Anterior cingulate cortex (tissue), 58 donors: ENCODE measurements around the gene AOX1.
"Not testable (repeated sequence)": the region's sequence is repeated elsewhere in the genome, so short reads cannot be mapped to it uniquely, and the experiment has no call there.

ENCODE experiments used
- DNase-seq, 58 donors: peaks; one replicate each; lab custom pipeline; 2025; lab: John Stamatoyannopoulos, UW

AOX1 gene

DNA sequence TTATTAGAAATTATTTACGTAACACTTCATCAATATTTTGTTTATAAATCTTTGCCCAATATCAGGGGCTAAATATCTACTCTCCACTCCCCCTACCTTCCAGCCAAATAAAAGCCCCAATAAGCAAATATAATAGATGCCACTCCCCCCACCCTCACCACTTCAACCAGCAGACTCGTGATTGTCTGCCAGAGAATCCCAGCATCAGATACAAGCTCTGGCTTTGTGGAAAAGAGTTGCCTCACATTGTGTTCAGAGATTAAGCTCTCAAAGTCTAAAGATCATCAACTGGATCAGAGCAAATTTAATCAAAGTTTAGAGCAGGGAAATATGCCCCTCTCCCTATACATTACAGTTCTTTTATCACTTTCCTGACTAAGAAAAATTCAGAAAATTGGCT lies 39.5 kb downstream of the AOX1 start:
- DNase-seq: no peak

DNA sequence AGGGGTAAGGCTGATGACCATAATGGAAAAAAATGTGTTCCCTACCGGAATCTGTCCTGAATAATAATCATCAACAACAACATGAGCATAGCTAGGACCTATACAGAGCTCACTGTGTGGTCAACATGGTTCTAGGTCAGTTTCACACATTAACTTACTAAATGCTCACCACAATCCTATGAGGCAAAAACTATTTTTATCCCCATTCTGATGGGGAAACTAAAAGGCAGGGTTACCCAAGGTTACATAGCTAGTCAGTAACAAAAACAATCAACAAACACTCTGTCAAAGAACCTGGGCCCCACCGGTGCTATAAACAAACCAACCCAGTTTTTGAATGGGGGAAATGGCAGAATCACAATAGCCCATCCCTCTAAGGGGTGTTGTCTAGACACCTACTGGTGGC lies 40.1 kb downstream of the AOX1 start:
- no peak for DNase-seq

DNA sequence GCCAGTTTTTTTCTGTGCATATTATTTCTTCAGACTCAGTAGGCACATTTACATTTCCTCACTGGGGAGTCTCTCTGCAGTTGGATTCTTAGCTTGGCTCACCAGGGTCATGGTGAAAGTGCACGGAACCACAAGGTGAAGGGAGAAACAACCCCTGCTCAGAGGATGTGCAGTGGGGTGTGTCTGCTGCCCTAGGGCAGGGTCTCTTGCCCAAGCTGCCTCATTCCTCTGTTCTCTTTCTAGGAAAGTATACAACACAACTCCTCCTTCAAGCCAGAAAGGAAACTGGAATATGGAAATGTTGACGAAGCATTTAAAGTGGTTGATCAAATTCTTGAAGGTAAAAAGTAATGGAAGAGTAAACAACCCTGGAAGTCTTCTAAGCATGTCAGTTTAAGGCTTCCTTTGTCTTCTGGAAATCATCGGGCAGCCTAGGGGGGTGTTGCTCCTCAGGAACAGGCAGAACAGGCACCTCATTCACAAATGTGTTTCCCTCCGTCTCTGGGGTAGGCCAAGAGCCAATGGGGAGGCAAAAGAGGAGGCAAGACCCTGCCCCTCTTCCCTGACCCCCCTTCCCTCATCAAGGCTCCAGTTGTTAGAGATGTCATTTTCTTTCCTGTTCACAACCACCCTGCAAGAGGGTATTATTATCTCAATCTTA lies 41.4 kb downstream of the AOX1 start:
- no peak for DNase-seq

DNA sequence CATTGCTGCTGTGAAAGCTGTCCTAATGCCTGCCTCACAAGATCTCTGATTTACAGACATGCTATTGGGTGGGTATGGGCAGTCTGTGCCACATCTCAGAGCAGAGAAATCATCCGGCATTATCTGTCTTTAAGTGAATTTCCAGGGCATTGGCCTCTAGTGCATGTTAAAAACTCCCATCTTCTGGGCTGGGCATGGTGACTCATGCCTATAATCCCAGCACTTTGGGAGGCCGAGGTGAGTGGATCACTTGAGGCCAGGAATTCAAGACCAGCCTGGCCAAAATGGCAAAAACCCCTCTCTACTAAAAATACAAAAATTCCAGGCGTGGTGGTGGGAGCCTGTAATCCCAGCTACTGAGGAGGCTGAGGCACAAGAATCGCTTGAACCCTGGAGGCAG lies 42.6 kb downstream of the AOX1 start:
- DNase-seq: not testable (repeated sequence)

- DNase-seq: no peak
Observed at GRCh38 chr2:200631287-200631686, 45.5 kb downstream of the AOX1 start.

DNA sequence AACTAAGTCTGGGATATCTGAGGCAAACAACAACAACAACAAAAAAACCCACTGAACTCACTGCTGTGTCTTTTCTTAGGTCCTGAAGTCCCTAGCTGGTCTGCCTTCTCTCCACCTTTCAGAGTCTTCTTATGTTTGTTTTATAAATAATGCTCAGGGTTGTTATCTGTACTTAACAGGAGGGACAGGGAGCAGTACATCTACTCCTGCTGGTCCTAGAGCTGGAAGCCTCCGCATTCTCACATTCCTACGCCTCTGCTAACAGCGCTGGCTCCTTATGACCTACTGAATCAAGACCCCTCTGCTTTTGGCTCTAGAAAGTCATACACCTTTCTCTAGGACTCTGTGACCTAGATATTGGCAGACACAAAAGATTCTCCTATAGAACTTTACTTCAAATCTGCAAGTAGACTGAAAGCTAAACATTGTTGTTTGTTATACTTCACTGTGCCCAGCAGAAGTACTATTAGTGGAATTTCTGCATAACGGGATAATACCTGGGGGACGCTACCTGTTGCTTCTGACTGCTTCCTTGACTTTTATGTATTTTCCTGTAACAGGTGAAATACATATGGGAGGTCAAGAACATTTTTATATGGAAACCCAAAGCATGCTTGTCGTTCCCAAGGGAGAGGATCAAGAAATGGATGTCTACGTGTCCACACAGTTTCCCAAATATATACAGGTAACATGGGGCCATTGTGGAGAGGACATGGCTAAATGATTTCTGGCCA lies 48.6 kb downstream of the AOX1 start:
- no peak for DNase-seq

DNA sequence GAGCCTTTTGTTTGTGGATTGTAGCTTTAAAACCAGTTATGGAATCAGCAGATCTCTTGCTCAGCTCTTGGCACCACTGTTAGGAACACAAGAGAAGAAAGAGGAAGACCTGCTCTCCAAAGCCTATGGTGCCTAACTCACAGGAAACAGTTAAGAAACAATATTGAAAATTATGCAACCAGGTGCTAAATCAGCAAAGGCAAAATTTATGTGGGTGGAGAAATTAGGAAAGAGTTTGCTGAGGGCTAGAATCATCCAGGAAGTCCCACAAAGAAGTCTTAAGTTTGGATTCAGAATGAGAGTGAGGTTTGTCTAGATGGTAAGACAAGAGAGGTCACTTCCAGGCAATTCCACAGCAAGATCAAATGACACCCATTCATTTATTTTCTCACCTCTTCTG lies 49.4 kb downstream of the AOX1 start:
- no peak for DNase-seq

DNA sequence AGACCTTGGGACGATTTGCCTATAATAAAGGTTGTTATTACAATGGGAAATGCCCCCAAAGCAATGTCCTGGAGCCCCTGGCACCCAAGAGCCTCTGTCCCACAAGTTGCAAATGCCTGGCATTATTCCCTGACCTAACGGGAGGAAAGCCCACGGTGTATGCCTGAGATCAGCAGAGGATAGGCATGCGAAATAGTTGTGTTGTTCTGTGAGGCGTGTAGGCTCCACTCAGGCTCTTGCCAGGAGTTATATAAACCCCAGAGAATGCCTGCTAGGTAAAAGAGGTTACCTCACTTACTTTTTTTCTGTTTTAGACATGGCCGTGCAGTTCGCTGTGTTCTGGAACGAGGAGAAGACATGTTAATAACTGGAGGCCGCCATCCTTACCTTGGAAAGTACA lies 52.1 kb downstream of the AOX1 start:
- DNase-seq: no peak

DNA sequence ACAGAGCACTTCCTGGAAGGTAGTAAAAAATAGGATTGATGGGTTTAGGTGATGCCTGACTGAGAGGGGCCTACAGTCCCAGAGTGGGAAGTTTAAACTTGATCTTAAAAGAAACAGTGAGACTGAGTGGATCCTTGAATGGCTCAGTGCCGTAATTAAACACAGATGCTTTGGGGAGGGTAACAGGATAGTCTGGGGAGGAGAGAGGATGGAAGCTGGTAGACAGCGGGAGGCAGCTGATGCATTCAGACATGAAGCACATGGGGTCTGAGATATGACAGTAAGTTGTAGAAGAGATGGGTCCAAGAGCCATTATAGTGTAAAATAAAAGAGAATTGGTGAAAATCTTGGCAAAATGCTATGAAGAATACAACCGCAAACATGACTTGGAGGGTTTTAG lies 54.4 kb downstream of the AOX1 start:
- DNase-seq: no peak

- DNase-seq: no peak
Observed at GRCh38 chr2:200640901-200641300, 55.1 kb downstream of the AOX1 start.

DNA sequence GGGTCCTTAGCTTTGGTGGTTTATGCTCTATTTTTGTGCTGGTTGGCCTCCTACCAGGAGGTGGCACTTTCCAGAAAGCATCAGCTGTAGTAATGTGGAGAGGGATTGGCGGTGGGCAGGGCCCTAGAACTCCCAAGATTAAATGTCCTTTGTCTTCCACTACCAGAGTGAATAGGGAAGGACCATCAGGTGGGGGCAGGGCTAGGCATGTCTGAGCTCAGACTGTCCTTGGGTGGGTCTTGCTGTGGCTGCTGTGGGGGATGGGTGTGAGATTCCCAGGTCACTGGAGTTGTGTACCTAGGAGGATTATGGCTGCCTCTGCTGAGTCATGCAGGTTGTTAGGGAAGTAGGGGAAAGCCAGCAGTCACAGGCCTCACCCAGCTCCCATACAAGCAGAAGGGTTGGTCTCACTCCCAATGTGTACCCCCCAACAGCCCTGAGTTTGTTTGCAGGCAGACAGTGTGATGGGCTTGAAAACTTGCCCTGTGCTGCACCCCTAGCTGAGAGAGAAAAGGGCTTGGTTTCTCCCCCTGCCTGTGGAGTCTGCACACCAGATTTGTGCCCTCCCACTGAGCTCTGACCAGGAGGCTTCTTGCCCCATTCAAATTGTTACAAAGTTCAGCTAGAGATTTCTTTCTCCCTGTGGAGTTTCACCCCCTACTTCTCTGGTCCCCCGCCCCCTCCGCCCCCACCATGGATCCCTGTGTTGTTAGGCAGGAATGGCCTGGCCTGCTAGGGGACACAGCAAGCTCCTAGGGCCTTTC lies 62.9 kb downstream of the AOX1 start:
- not testable (repeated sequence) for DNase-seq

- no peak for DNase-seq
Observed at GRCh38 chr2:200649724-200650123, 63.9 kb downstream of the AOX1 start.

DNA sequence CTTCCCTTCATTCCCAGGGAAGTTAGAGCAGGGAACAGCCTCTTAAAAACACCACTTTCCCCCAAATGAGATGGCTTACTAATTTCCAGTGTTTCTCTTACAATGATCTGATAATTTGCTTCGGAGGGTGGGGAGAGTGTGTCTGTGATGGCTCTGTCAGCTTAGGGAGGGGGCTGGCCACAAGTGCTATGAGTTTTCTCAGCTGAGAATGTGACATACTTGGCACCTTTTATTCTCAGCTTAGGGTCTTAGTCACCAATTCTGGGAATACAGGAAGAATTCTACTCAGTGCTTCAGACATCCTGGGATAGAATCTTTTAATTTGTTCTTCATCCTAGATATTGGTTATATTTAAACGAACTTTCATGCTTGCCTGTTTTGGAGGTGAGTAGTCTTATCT lies 64.4 kb downstream of the AOX1 start:
- DNase-seq: no peak

DNA sequence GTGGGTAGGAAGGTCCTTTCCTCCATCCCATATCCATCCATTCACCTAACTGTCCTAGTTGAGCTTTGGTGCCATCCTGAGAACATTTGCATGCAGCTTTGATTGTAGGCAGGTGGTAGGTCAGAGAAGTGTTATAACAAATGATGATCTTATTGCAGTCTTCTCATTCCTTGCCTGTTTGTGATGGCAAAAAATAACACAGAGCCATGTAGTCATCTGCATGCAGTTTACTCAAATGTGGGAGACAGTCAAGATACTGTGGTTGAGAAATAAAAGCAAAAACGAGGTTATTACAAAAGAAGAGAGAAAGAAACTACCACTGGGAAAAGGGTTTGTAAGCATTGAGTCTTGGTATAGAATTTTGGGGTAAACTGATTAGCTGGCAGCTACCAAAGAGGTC lies 66.3 kb downstream of the AOX1 start:
- no peak for DNase-seq

DNA sequence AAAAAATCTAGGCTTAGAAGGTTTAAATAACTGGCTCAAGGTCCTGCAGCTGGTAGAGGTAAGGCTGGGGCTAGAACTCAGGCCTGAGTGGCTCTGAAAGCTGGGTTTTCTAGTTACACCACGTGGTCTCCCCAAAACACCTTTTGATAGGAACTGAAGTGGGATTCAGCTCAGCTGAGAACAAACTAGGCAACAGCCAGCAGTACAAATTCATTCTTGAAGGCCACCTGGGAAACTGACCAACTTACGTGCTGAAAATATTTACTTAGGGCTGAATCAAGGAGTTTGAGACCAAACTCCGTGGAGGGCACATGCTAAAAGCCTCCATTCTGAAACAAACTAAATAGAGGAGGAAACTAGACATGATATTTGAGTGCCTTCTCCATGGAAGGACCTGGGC lies 67.2 kb downstream of the AOX1 start:
- no peak for DNase-seq

DNA sequence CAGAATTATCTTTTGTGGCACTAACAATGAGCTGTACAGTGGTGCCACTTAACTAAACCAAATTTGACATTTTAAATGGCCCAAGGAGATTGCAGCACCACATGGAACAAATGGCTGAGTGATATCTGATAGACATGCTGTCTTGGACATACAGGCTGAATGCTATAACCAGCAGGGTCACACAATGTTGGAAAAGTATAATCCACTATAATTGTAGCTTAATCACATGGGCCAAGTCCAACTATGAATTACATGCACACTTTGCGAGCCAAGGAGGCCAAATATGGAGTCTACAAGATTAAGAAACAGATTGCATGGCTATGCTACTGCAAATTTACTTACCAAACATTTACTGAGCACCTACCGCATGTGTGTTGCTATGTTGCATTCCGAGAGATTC lies 69.0 kb downstream of the AOX1 start:
- DNase-seq: no peak

DNA sequence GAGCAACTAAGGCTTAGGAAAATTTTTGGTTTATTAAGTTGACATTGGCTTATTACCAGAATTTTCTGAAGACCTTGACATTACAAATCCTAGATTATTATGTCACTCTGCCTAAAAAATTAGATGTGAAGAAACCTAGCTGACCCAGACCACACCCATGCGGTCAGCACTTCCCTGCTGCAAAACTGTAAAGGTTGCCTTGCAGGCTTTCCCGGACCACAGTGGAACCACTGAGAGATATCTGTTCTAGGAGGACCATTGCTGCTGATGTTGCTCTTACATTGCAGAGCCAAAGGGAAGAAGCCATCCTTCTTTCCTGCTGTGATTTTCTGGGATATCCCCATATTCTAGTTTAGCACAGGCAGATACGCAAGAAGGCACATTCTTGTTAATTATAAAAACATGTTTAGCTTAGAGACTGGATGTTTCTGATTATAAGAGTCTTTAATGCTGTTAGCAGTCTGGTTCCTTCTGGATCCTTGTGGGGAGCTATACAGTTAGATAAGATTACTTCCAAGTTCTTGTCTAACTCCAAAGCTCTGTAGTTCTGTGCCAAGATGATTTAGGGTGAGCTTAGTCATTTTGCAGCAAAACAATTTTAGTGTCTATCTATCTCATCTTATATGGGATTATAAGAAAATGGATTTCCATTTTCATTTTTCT lies 70.2 kb downstream of the AOX1 start:
- no peak for DNase-seq

- DNase-seq: no peak
Observed at GRCh38 chr2:200658278-200658864, 72.6 kb downstream of the AOX1 start.

- DNase-seq: no peak
Observed at GRCh38 chr2:200659410-200659809, 73.6 kb downstream of the AOX1 start.

DNA sequence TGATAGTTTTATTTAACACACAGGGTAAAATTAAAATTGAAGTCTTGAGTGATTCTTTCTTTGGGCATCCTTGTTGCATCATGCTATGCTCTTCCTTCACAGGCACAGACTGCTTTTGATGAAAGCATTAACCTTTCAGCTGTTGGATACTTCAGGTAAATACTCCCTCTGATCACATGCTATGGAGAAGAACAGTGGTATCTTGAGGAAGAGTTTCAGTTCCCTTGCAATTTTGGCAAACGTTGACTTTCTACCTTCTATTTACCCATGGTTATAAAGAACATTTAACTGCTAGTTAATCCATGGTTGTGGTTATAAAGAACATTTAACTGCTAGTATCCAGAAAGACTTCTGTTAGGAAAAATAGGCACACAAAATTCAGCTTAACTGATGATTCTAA lies 75.7 kb downstream of the AOX1 start:
- DNase-seq: no peak

DNA sequence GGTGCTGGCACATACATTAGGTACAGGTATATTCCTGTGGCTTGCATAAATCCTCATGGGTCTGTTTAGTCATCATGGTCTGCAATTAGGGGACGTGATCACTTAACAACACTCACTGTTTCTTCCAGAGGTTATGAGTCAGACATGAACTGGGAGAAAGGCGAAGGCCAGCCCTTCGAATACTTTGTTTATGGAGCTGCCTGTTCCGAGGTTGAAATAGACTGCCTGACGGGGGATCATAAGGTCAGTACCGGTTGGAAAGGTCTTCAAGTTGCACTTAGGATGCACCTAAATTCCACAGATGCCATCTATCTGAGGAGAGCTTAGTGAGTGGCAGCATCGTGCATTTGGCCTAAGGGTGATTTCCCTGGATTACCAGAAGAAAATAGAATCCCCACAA lies 76.9 kb downstream of the AOX1 start:
- DNase-seq: no peak
